Vagina (tissue), 2 donors: ENCODE data around the gene INHBB.

Experiments
- CTCF ChIP-seq, 3 experiments: fragments of 450-650 bp in 2 of 3; fragments of 200-600 bp in 1 of 3; sonication (generic) in 1 of 3; IDR thresholded peaks; one replicate each; pipeline ENCODE4 v1.5.1; 2017 to 2019; ENCODE audit warnings: antibody characterized with exemption in 3 of 3, mild to moderate bottlenecking in 2 of 3, moderate library complexity in 2 of 3
- POLR2A ChIP-seq, 2 donors: fragments of 450-650 bp; IDR thresholded peaks; one replicate each; pipeline ENCODE4 v1.6.1; 2017; ENCODE audit warnings: antibody characterized with exemption in 2 of 2, mild to moderate bottlenecking in 2 of 2, moderate library complexity in 2 of 2
- POLR2AphosphoS5 ChIP-seq, 2 donors: sonication (generic); formaldehyde crosslinking; IDR thresholded peaks; one replicate each; pipeline ENCODE4 v1.9.0; 2017; ENCODE audit warnings: antibody characterized with exemption in 2 of 2, mild to moderate bottlenecking in 2 of 2, low read depth in 1 of 2; ENCODE audit not compliant: insufficient read depth in 1 of 2

GRCh38 chr2:120396013-120396860, 50.3 kb downstream of the INHBB start:
- TF ChIP-seq CTCF (IDR thresholded peaks at IDR 0.05) (no peak), POLR2AphosphoS5 (IDR thresholded peaks at IDR 0.05; ENCODE audit: insufficient read depth in 1 of 2, low read depth in 1 of 2) (no peak), POLR2A (IDR thresholded peaks at IDR 0.05) (no peak)
